ENCODE data around the gene XKR7.
A peak's percentile ranks its signal among the peaks of the same experiment; 100 is the strongest.

XKR7 gene

DNA sequence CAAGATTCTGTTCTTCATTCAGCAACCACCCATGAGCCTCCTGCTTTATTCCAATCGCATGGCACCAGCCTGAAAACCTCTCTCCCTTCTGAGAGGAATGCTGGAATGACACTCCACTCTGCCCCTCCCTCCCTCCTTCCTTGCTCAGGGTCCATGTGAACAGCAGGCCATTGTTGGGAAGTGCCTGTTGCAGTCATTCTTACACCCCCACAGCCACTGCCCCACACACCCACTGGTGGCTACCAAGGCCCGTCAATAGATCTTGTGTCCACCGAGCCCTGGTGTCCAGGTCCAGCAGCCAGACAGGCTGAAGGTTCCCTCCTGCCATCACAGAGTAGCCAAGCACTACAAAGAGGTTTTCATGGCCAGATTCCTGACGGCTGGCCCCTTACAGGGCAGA is 22.6 kb upstream of the XKR7 start:
- no peak for DNase-seq

DNA sequence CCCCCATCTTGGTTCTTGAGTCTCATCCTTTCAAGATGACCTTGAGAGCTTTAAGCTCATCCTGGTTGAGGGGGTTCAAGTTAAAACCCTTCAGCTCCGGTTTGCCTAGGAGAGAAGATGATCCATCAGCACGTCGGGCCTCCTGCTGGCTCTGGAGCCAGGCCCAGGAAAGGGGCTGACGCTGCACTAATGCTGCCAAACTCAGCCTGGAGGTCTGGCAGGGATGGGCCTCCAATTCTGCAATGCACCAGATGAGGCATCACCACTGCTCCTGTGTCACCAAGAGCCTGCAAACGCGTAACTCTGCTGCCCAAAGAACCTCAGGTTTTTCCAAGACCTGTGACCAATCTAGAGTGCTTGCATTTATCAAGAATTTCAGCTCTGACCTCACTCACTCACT is 22.2 kb upstream of the XKR7 start:
- DNase-seq = peak; percentile 92

DNA sequence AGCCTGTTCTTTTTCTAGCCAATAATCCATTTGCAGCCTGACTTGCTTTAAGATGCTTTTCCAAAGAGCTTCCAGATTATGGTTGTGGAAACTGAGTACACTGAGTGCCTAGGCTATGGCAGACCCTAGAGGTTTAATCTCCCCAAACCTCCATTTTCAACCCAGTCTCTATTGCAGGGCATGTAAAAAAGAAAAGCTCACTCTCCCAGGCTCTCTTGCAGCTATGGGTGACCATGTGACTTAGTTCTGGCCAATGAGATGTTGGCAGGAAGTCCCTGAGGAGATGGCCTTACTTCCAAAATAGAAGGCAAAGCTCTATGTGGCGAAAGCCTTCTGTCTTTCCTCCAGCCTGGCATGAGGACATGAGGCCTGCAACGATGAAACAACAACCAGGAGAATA is 19.9 kb upstream of the XKR7 start:
- DNase-seq = no peak

DNA sequence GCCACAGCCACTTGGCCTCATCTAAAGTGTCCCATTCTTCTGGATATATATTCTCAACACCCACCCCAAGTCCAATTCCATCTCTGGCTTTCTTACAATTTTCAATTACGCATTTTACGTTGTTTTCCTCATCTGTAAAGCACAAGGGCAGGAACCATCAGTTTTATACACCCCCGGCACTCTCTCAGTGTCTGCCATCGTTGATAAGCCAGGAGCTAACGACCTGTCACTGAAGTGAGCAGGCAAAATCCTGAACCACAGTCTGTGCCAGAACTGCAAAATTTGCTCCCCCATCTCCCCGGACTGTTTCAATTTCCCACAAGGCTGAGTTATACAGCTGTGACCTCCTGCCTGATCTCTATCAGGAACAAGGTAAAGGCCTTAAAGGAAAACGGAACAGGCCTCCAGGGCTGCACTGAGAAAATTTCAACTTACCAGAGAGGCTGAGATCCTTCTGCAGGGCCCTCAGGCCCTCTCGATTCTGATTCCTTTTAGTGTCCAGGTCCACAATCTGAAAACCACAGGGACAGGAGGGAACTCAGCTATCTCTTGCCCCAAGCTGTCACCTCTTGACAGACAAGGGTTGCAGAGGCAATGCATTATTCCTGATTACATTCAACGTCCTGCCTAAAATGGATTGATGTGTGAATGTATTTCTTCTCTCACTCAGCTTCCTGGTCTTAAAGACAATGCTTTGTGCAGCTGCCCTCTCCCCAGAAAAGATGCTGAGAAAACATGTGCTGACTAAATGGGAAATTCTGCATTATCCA is 17.9 kb upstream of the XKR7 start:
- DNase-seq = no peak

DNA sequence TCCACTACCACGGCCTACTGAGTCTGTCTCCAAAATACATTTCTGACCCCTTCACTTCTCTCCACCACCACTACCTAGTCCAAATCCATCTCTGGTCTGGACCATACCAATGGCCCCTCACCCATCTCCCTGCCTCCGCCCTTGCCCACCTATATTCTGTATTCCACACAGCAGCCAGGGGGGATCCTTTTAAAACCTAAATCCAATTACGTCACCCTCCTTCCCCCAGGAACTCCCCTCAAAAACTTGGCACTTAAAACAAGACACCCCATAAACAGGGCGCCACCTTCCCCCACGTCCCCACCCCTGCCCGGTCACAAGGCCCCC is 16.8 kb upstream of the XKR7 start:
- no peak for DNase-seq

DNA sequence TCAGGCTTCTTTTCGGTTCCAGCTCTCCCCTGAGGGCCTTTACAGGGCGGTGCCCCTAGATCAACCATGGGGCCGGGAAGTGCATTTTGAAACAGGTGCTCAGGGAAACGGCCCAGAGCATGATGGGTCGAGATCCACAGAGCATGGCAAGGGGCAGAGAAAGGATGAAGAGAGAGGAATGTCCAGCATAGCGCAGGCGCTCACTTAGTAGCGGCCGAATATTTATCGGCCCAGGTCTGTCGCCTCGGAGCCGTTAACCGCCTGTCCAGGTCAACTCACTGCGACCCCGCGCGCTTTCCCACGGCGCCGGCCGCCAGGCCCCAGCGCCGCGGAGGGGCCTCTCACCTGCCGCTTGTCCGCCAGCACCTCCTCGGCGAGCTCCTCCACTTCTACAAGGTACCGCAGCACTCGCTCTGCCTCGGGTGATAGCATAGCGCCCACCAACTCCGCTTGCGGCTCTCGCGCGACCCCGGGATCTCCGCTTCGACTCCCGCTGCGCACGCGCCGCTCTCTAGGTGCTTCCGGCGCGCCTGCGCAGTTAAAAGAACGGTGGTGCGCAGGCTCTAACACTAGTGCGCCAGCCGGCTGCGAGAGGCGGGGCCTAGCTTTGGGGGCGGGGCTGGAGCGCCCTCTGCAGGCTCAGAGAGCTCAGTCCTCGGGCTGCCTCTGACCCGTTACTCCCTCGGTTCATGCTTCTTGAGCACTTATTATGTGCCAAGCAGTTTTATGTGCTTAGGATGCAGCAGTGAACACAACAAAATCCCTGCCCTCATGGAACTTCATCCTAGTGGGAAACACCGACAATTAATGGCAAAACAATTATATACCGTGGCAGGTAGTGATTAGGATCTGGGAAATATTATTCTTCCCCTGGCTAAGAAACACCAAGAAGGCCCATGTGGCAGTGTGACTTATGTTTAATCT is 16.2 kb upstream of the XKR7 start, which contains the start of gene PDRG1:
Gene PDRG1 (minus strand): TSS at position 517 of the 924 bp plus-strand sequence. CDS start 85 bp downstream, at position 432.
- DNase-seq = peak; percentile 93

DNA sequence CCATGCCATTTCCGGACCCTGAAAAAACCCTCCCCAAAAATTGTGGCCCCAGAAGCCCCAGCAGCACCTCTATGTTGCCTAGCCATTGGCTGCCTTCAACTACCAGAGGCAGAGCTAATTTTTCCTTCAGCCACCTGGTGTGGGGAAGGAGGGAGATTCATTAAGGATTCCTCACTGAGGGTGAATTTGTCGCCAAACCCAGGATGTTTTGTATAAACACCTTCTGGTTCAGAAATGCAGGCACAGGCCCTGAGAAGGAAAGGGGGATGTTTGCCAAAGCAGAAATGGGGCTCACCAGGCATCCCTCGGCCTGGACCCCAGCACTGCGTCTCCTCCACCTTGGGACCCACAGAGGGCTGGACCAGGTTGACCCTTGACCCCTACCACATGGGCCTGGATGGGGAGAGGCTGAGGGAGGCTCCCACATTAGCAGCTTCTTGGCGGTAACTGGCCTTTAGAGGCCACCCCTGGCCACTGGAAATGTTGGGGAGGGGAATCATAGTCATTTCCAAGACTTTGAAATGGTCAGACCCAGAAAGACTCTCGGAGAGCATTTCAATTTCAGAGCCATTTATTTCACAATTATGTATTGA is 14.3 kb upstream of the XKR7 start:
- DNase-seq = no peak

DNA sequence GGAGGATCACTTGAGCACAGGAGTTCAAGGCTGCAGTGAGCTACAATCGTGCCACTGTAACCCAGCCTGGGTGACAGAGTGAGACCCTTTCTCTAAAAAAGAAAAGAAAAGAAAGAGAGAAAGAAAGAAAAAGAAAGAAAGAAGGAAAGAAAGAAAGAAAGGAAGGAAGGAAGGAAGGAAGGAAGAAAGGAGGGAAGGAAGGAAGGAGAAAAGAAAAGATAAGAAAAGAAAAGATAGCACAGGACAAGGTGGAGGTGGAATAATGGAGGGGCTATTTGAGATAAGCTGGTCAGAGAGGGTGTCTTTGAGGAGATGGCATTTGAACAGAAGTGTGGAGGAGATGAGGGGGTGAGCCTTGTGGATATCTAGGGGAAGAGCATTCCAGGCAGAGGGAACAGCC is 13.5 kb upstream of the XKR7 start:
- DNase-seq = no peak

DNA sequence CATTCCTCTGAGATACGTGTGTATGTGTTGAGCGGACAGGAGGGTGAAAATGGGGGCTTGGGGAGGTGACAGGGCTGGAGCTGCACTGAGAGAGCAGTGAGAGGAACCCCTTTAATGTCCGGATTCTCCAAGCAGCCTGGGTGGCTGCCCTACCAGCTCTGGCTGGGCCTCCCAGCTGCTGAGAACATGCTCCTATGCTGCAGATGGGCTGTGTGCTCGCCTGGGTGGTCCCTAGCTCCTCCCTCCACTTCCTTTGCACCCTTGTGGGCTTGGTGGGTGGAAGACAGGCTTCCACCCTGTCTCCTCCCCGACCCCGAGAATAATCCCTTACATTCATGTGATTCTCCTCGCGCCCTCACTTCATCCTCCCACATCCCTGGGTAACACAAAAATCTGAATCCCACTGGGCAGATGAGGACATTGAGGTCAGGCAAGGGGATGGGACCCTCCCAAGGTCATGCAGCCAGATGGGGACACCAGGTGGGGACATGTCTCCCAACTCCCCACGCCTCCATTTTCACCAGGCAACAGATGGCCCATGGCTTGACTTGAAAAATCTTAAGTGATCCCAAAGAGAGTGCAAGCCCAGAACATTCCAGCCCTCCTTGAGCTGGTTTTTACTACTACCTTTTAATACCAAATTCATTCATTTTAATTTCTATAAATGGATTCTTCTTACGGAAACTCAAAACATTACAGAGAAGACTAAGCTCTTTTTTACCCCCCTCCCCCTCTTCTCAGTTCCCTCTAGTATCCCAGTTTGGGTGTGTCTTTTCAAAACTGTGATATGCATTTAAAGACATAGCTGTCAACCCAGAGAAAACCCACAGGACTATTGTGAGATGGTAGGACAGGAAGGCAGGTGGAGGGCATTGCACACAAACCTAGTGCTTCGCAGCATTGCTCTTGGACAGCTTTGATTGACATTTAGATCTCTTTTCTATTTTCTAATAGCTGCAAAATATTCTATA is 11.1 kb upstream of the XKR7 start:
- no peak for DNase-seq

DNA sequence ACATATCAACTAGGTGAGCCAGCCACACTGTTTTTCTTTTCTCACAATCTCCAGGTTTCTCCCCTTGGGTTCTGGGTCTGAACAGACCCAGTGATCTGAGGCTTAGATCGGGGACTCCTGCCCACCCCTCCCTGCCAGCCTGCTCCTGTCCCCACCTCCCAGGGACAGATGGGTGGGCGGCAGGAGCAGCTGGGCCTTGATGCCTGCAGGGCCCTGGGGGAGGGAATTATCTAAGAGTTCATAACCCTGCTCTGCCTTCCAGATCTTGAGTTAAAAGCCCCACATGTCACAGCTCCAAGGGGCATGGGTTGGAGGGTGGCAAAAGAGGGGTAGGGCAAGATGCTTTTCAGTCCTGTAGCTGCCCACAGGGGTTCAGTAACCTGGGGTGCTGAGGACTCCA is 5.2 kb upstream of the XKR7 start:
- no peak for DNase-seq

DNA sequence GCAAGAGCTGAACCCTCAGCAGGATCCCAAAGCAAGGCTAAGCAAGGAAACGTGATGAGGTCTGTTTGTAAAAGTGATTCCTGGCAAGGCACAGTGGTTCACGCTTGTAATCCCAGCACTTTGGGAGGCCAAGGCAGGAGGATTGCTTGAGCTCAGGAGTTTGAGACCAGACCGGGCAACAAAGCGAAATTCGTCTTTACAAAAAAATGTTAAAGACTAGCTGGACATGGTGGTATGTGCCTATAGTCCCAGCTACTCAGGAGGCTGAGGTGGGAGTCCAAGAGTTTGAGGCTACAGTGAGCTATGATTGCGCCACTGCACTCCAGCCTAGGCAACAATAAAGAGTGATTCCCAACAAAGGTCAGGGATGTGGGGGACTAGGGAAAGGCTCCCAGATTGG is 4.1 kb upstream of the XKR7 start:
- DNase-seq = no peak

DNA sequence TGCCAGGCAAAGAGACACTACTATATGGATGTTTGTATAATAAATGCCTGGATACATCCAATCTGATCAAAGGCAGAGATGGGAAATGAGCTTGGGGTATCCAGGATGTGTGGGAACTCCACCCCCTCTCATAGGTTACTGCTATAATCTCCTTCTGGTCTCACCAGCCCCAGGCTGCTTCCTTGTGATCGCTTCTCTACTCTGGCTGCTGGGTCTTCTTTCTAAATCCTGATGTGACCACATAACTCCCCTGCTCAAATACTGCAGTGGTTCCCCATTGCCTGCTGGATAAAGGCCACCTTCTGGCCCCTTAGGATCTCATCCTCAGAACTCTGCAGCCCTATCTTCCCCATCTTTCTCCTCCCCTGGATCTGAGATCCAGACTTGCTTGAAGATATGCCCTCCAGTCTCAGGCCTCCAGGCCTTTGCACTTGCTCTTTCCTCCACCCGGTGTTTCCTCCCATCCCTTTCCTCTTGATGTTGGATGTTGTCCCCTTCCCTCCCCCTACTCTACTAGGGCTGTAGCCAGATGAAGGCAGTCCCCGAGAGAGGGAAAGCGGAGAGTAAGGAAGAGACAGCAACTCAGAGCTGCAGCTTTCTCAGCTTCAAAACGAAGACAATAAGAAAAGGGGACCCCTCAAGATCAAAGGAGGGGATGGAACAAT is 828 bp upstream of the XKR7 start:
- no peak for DNase-seq

DNA sequence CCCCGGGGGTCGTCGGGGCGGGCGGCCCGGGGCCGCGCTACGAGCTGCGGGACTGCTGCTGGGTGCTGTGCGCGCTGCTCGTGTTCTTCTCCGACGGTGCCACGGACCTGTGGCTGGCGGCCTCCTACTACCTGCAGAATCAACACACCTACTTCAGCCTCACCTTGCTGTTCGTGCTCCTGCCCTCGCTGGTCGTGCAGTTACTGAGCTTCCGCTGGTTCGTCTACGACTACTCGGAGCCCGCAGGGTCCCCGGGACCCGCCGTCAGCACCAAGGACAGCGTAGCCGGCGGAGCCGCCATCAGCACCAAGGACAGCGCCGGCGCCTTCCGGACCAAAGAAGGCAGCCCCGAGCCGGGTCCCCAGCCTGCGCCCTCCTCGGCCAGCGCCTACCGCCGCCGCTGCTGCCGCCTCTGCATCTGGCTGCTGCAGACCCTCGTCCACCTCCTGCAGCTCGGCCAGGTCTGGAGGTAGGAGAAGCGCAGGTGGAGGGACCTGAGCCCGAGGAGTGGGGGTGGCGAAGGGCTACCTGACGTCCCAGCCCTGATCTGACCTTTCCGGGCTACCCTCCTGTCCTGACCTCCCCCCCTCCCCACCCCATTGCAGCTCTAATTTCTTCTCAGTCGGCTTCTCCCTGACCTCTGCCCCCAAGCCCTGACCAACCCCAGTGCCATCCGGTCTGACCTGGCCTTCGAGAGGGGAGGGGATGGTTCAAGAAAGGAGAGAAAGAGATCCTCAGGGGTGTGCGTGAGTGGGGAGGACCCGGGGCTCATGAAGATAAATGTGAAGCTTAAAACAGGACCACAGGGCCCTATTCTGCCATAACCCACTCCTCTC is 558 bp downstream of the XKR7 start:
- no peak for DNase-seq

DNA sequence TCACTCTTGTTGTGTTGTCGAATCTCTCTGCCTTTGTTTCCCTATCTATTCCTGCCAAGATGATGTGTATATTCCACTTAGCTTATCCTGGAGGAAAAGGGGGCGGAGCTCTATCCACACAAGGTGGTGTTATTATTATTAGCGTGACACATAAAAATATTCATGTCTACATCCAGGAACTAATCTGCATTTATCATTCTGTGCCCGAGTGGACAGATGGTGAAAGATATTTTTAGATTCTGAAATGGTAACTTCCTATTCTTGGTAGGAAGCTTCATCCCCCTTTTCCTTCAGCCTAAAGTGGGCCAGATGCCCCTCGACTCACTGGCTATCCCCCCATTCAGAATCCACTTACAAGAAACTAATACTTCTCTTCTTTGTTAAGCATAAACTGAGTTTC is 2.0 kb downstream of the XKR7 start:
- DNase-seq = peak; percentile 13

DNA sequence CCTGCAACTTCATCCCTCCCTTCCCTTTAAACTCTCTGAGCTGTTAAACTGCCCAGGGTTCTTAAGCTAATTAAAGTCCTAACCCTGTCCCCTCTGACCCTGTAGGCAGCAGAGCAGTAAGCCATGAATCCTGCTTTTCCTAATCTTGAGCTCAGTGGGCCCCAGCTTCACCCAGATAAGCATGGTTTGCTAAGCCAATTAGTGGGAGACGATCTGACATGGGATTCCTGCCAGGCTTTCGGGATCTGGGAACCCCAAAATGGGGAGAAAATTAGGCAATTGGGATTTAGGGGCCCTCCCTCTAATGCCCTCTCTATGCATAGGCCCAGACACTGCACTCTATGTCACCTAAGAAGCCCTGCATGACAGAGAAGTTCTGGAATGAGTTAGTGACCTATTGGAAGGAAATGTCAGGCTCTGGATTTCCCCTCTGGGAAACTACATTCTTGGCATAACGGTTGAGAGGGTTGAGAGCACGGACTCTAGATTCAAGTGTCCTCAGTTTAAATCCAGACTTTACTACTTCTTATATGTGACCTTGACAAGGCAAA is 4.6 kb downstream of the XKR7 start:
- DNase-seq = no peak

DNA sequence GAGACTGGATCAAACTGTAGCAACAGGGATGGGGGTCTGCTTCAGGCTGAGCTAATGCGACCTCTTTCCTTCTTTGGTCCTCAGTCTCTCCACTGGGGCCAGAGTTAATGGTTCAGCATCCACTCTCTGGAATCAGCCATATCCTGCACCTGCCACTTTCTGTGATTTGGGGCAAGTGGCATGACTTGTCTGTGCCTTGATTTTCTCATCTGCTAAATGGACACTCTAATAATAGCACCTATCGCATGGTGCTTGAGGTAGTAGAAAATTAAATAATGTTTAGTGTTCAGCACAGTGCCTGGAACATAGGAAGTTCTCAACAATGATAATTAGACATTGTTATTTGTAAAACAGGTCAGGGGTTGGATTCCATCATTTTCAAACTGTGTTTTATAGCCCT is 6.3 kb downstream of the XKR7 start:
- no peak for DNase-seq

DNA sequence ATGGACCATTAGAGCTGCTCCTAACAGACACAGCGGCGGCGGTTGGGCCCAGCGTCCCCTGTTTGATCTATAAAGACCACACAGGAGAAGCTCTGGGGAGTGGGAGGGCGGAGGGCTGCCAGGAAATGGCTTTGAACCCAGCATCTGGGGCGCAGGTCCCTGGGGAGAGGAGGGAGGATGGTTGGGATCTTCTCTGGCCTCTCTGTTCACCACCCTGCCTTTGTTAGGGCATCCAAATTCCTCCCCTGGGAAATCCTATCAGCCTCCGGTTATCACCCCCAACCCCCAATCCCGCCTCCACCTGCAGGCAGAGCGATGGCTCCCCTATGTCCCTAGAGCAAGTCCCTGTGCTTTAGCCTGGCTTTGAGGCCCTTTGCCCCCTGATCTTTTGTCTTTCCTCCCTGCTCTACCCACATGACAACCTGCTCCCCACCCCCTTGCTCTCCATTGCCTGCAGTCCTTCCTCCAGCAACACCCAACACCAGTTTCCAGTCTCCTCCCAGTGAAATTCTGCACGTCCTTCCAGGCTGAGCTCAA is 7.1 kb downstream of the XKR7 start:
- DNase-seq = no peak

DNA sequence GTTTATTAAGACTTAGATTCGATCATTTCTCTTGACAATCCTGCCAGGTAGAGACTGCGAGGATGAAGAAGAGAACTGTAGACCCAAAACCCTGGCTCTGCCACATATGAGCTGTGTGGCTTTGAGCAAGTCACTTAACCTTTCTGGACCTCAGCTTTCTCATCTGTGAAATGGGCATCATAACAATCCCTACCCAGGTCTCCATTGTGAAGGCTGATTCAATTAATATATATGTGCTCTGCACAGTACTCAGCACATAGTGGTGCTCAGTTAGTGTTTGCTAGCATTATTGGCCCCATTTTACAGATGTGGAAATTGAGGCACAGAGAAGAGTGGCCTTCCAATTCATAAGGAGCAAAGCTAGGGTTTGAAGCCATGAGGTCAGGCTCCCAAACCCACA is 7.9 kb downstream of the XKR7 start:
- no peak for DNase-seq

DNA sequence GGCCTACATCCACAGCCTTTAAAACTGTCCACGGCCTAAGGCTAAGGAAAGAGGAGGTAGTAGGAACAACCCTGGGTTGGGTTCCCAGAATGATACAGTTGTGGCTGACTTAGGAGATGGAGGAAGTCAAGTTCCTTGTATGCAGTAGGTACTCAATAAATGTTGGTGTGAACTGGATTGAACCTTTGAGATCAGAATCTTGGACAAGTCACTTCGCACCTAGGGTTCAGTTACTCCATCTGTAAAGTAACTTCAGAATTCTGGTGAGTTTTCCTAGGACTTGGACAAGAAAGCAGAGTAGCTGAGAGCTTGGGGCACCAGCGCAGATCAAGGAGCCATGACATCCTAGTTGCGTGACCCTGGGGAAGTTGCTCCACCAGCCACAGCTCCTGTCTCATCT is 9.1 kb downstream of the XKR7 start:
- DNase-seq = no peak

DNA sequence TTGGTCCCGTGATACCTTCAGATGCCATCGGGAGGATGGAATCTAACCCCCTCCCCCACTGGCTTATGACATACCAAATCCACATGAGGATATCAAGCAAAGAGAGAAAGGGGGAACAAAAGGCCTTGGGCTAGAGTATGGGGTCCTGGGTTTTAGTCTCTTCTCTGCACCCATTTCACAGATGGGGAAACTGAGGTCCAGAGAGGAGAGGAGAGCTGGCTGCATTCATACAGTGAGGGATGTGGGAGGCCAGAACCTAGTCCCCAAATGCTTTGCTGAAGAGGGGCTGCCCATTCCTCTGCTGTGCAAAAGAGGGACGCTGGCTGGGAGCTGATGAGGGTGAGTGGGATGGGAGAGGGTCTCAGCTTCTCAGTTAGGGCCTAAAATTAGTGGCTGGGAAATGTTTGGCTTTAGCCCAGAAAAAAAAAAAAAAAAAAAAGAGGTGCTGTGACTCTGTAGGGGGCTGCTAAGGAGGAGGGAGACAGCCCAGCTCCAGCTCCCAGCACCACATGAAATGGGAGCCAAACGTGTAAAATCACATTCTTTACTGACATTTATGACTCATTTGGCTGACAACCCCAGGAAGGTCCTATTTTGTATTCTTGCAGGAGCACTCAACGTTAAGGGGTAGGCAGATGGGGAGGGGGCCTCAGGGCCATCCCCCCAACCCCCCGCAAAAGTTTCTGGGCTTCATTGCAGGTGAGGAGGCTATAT is 11.9 kb downstream of the XKR7 start:
- no peak for DNase-seq

All from NCI-H446 treated with DMSO at 0.1 percent for 48 hours (cell line).